Effector CD8-positive, alpha-beta T cell (primary cell): Measurements from ENCODE around the gene CACNA1B.

Source experiments
- DNase-seq: peaks from one replicate; lab custom pipeline; 2025; lab: John Stamatoyannopoulos, UW

Gene CACNA1B

DNA sequence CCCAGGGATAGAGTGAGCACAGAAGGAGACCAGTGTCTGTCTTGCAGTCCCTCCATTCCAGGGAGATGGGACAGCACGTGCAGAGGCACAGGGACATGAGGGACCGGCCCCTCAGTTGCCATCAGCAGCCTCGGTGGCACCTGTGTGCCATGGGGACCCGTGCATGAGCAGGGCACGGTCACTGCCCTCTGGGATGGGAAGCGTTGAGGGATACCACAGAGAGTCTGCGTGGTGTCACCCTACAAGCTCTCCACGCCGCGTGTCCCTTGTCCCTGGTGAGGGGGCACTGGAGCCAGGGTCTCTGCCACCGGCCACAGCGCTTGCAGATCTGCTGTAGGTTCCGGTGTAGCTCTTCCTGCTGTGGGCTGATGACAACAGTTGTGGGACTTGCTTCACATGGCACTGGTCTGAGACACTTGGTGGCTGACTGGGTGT is 108.1 kb downstream of the CACNA1B start:
- no peak for DNase-seq

- DNase-seq, result no peak
These were observed 108.9 kb downstream of the CACNA1B start for GRCh38 chr9:137986268-137987099.

- no peak for DNase-seq
These were observed 109.9 kb downstream of the CACNA1B start for GRCh38 chr9:137987244-137988030.

DNA sequence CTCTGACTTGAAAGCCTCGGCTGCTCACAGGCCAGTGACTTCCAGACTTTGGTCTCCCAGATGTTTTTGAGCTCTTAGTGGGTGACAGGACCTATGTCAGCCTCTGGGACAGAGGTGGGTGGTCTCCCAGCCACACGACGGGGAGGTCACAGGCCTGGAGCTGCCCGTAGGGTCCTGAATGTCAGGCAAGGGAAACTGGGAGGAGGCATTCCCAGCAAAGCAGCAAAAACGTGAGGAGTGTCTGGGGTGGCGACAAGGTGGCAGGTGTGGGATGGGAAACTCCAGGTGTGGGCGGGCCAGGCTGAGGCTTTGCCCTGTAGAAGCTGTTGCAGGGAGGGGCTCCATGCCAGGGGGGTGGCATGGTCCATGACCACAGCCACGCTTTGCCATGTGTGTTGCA is 110.5 kb downstream of the CACNA1B start:
- DNase-seq, result no peak

DNA sequence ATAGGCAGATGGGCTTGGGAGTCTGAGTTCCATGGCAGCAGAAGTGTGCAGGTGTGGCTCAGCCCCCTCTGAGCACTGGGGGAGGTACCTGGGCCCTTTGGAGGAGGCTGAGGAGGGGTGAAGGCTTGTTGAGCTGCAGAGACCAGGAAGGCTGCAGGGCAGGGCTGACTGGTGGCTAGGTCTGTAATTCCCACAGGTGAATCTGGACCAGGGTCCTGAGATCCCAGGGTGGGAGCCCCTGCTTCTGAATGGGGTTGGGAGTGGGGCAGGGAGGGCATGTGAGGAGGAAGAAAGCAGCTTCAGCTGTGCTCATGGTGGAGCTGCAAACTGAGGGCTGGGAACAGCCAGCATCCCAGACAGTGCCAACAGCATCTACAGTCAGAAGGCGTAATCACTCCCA is 111.1 kb downstream of the CACNA1B start:
- DNase-seq, result no peak

DNA sequence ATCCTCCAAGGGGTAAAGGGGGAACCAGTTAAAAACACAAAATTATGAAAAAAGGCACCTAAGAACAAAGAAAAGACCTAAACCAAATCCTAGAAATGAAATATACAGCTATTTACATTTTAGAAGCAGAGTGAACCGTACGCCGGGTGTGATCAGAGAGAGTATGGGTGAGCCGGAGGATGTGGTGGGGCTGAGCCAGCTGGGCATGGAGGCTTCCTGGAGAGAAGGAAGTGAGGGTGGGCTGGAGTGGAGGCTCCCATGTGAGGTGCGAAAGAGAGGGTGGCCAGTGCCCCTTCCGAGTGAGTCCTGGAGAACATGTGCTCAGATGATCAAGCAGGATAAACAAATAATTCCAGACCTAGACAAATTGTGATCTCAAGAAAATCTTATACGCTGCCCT is 111.6 kb downstream of the CACNA1B start:
- no peak for DNase-seq

- no peak for DNase-seq
These were observed 112.6 kb downstream of the CACNA1B start for GRCh38 chr9:137989999-137990715.

GRCh38 chr9:138003485-138004190 is 126.1 kb downstream of the CACNA1B start:
- no peak for DNase-seq

- no peak for DNase-seq
These were observed 129.1 kb downstream of the CACNA1B start for GRCh38 chr9:138006576-138007233.

- no peak for DNase-seq
These were observed 130.0 kb downstream of the CACNA1B start for GRCh38 chr9:138007566-138007917.

- no peak for DNase-seq
These were observed 130.6 kb downstream of the CACNA1B start for GRCh38 chr9:138007918-138008841.

GRCh38 chr9:138009016-138009802 is 131.6 kb downstream of the CACNA1B start:
- DNase-seq, result no peak

DNA sequence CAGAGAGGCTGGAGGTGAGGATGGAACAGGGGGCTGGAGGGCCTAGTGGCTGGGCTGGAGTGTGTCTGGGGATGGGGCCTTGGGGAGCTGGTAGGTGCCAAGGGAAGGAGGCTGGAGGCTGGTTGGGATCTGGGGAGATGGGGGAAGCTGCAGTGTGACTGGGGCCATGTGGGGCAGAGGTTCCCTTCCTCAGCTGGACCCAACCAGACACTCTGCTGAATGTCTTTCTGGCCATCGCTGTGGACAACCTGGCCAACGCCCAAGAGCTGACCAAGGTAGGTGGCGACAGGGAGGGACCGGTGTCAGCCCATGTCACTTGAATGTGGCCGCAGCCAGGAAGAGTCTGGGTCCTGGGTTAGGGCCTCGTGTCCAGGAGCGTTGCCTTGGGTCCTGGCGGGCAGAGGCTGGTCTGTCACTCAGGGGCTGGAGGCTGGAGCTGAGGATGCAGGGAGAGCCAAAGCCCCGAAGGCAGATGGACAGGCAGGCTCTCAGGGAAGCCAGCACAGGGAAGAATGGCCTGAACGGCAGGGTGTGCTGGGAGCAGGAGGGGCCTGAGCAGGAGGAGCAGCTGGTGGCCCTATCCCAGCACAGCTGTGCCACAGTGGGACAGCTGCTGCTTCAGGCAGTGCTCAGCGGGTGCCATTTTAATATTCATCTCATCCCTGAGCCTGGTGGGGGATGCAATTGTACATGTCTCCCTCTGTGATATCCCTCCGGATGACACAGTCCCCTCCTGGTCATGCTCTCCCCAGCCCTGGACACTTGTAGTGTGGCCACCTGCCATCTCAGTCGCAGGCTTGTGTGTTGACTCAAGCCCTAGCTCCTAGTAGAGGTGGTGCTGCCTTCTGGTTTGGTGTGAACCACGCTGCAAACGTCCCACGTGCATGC is 132.5 kb downstream of the CACNA1B start:
- no peak for DNase-seq

- DNase-seq, result no peak
These were observed 133.3 kb downstream of the CACNA1B start for GRCh38 chr9:138010861-138011260.

GRCh38 chr9:138011951-138012500 is 134.4 kb downstream of the CACNA1B start:
- DNase-seq, result no peak

DNA sequence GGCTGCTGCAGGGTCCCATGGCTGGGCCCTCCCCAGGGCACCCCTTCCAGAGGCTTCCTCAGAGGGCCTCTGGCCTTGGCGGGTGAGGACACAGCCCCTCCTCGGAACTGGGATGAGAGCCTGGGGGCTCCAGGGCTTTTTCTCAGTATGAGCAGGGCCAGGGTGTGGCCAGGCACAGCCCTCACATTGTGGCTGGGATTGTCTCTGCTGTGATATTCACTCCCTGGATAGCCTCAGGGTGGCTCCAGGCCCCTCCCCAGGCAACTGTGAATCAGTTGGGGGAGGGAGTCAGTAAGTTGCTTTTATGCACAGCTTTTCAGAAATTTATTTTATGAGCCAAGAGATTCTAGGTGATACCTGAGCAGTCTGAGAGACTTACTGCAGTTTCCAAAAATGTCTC is 135.7 kb downstream of the CACNA1B start:
- no peak for DNase-seq

DNA sequence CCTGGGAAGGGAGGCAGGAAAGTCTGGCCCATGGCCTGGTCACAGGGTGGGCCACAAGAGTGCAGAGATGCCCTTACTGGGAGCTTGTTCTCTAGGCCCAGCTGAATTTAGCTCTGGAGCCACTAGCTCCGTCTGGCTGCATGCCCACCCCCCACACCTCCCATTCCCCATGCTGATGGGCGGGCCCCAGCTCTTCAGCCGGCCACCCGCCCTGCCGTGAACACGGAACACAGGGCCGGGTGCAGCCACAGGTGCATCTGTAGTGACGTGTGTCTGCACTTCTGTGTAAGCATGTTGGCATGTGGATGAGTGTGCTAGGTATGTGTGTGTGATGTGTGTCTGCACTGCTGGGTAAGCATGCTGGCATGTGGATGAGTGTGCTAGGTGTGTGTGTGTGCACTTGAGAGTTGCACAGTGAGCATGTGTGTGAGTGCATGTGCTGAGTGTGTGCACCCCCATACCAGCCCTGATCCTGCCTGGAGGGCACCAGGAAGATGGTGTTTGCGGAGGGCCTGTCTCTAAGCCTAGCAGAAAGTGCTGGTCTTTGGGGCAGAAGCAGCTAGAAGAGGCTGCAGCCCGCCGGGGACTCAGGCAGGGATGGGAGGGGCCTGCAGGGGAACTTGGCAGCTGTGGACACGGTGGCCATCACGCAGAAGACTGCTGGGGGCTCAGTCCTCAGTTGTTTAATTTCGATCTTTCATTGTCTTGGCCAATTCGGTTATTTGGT is 136.4 kb downstream of the CACNA1B start:
- no peak for DNase-seq
